ENCODE results near the gene FGF14.
"Not testable (repeated sequence)": the region's sequence is repeated elsewhere in the genome, so short reads cannot be mapped to it uniquely, and the experiment has no call there.

DNA sequence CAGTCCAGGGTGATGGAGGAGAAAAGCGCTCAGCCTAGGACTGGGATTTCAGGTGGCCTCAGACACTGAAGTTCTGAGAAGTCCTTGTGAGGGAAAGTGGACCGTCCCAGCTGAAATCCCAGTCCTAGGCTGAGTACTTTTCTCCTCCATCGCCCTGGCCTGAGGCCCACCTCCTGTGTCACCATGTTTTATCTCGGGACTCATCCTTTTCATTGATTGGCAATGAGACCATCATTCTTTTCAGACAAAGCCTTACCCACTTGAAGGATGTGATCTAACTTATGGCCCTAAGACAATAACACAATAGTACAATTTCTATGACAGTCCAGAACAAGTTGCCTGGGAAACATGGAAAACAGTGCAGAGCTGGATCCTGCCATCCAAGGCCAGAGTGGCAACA is 263.9 kb downstream of the FGF14 start:
- not testable (repeated sequence) for TF ChIP-seq POLR2A (IDR thresholded peaks at IDR 0.05; ENCODE audit: low read depth, low read length); EZH2 (IDR thresholded peaks at IDR 0.05; ENCODE audit: borderline replicate concordance, low read depth, low read length, severe bottlenecking); POLR2AphosphoS5 (IDR thresholded peaks at IDR 0.05; ENCODE audit: insufficient read depth, low read depth, low read length); MYC (IDR thresholded peaks at IDR 0.05; ENCODE audit: low read depth, low read length)
- TF ChIP-seq, protein P1, sequence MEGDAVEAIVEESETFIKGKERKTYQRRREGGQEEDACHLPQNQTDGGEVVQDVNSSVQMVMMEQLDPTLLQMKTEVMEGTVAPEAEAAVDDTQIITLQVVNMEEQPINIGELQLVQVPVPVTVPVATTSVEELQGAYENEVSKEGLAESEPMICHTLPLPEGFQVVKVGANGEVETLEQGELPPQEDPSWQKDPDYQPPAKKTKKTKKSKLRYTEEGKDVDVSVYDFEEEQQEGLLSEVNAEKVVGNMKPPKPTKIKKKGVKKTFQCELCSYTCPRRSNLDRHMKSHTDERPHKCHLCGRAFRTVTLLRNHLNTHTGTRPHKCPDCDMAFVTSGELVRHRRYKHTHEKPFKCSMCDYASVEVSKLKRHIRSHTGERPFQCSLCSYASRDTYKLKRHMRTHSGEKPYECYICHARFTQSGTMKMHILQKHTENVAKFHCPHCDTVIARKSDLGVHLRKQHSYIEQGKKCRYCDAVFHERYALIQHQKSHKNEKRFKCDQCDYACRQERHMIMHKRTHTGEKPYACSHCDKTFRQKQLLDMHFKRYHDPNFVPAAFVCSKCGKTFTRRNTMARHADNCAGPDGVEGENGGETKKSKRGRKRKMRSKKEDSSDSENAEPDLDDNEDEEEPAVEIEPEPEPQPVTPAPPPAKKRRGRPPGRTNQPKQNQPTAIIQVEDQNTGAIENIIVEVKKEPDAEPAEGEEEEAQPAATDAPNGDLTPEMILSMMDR (IDR thresholded peaks at IDR 0.05; ENCODE audit: extremely low read depth in 1 of 2, insufficient read depth in 1 of 2, low read depth in 1 of 2, low read length in 2 of 2): not testable (repeated sequence)
- TF ChIP-seq, protein P2, sequence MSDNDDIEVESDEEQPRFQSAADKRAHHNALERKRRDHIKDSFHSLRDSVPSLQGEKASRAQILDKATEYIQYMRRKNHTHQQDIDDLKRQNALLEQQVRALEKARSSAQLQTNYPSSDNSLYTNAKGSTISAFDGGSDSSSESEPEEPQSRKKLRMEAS (IDR thresholded peaks at IDR 0.05; ENCODE audit: insufficient read depth, insufficient read length): not testable (repeated sequence)
